GM19324 (cell line): Measurements from ENCODE around the gene RAB3B.

Source experiments
- ATAC-seq: cut with Tn5 transposase; IDR thresholded peaks from one replicate; pipeline ENCODE4 v1.9.1; 2021; ENCODE audit warnings: mild to moderate bottlenecking, moderate library complexity; ENCODE audit not compliant: unreplicated experiment, low FRiP score

The RAB3B gene

GRCh38 chr1:51958824-51959223, 31.7 kb downstream of the RAB3B start:
- no peak for ATAC-seq

- no peak for ATAC-seq
Observed at GRCh38 chr1:51957618-51958017, 32.9 kb downstream of the RAB3B start.

- ATAC-seq, result no peak
Observed at GRCh38 chr1:51956528-51957509, 33.7 kb downstream of the RAB3B start.

- no peak for ATAC-seq
Observed at GRCh38 chr1:51955797-51956527, 34.5 kb downstream of the RAB3B start.

GRCh38 chr1:51954783-51955182, 35.7 kb downstream of the RAB3B start:
- no peak for ATAC-seq

GRCh38 chr1:51953079-51953478, 37.4 kb downstream of the RAB3B start:
- ATAC-seq, result no peak

GRCh38 chr1:51952638-51953037, 37.9 kb downstream of the RAB3B start:
- no peak for ATAC-seq

GRCh38 chr1:51950701-51951100, 39.8 kb downstream of the RAB3B start:
- no peak for ATAC-seq

GRCh38 chr1:51949014-51949702, 41.3 kb downstream of the RAB3B start:
- no peak for ATAC-seq

- no peak for ATAC-seq
Observed at GRCh38 chr1:51948491-51948915, 42.0 kb downstream of the RAB3B start.

GRCh38 chr1:51946300-51946699, 44.2 kb downstream of the RAB3B start:
- no peak for ATAC-seq

GRCh38 chr1:51945591-51945990, 44.9 kb downstream of the RAB3B start:
- ATAC-seq, result no peak

- ATAC-seq, result no peak
Observed at GRCh38 chr1:51942281-51942680, 48.2 kb downstream of the RAB3B start.

- ATAC-seq, result no peak
Observed at GRCh38 chr1:51941528-51941927, 49.0 kb downstream of the RAB3B start.

GRCh38 chr1:51937112-51937511, 53.4 kb downstream of the RAB3B start:
- no peak for ATAC-seq

GRCh38 chr1:51936531-51936930, 54.0 kb downstream of the RAB3B start:
- no peak for ATAC-seq

- no peak for ATAC-seq
Observed at GRCh38 chr1:51933344-51933743, 57.2 kb downstream of the RAB3B start.

- no peak for ATAC-seq
Observed at GRCh38 chr1:51930329-51930728, 60.2 kb downstream of the RAB3B start.

- ATAC-seq, result no peak
Observed at GRCh38 chr1:51928896-51929295, 61.6 kb downstream of the RAB3B start.

- ATAC-seq, result no peak
Observed at GRCh38 chr1:51927029-51927428, 63.5 kb downstream of the RAB3B start.
